Immature natural killer cell (primary cell): ENCODE measurements around the gene TRIM45. TPM values are rescaled to one million over a fixed set of nuclear protein-coding genes. Genes with fewer than 3 reads are reported as not detected.

ENCODE experiments used
- DNase-seq, 3 donors: peaks; one replicate each; pipeline ENCODE4 v3.0.0; 2022; ENCODE audit warnings: mixed read lengths in 1 of 3
- H3K27ac Mint-ChIP-seq, 6 donors: one replicate each; pipeline ENCODE4 v1.8.0; 2020; ENCODE audit warnings: mixed read lengths in 6 of 6, mild to moderate bottlenecking in 5 of 6, inconsistent platforms in 4 of 6, moderate library complexity in 3 of 6
- H3K27me3 Mint-ChIP-seq, 3 donors: one replicate each; pipeline ENCODE4 v1.8.0; 2020 to 2021; ENCODE audit warnings: low read depth in 3 of 3, mild to moderate bottlenecking in 3 of 3, mixed read lengths in 3 of 3, moderate library complexity in 3 of 3, inconsistent platforms in 1 of 3
- H3K36me3 Mint-ChIP-seq, 3 donors: one replicate each; pipeline ENCODE4 v1.8.0; 2020; ENCODE audit warnings: mixed read lengths in 3 of 3, inconsistent platforms in 2 of 3, mild to moderate bottlenecking in 2 of 3
- H3K4me1 Mint-ChIP-seq, 2 donors: one replicate each; pipeline ENCODE4 v1.8.0; 2020; ENCODE audit warnings: inconsistent platforms in 2 of 2, mild to moderate bottlenecking in 2 of 2, mixed read lengths in 2 of 2, moderate library complexity in 1 of 2
- H3K4me3 Mint-ChIP-seq, 5 donors: one replicate each; pipeline ENCODE4 v1.8.0; 2020; ENCODE audit warnings: mild to moderate bottlenecking in 5 of 5, mixed read lengths in 5 of 5, inconsistent platforms in 3 of 5, moderate library complexity in 3 of 5
- H3K9me3 Mint-ChIP-seq, 6 donors: one replicate each; pipeline ENCODE4 v1.8.0; 2020; ENCODE audit warnings: mild to moderate bottlenecking in 6 of 6, mixed read lengths in 6 of 6, inconsistent platforms in 4 of 6, moderate library complexity in 3 of 6
- polyA plus RNA-seq, 3 donors: library from polyadenylated mRNA; unstranded; fragments of 300-500 nt; fragmentation: Illumina TruSeq; gene quantifications; one replicate each; pipeline ENCODE4 v1.2.3, GENCODE V29; 2021

TRIM45 gene
- polyA plus RNA-seq, 3 donors from 2014 or later, result not detected

DNA sequence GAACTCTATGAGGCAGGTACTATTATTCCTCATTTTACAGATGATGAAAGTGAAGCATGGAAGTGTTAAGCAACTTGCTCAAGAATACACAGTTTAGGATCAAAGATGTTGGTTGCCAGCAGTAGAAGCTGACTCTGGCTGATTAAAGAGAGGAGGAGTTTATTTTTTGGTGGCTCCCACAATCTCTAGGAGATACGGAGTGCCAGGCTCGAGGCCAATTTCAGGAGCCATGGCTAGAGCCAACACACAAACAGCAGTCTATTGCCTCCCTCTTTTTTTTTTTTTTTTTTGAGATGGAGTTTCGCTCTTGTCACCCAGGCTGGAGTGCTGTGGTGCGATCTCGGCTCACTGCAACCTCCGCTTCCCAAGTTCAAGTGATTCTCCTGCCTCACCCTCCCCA is 41.8 kb downstream of the TRIM45 start:
- no peaks in the 10 kb centered on the region for H3K4me1 Mint-ChIP-seq
- no peak for DNase-seq
- peaks cover 26 to 60% (median 32%) of the 10 kb centered on the region in 3 donors for H3K36me3 Mint-ChIP-seq
- H3K27ac Mint-ChIP-seq, result no peak overlapping the region
- H3K4me3 Mint-ChIP-seq, result no peak overlapping the region
- peaks cover 0 to 2% (median 0%) of the 10 kb centered on the region in 3 donors for H3K27me3 Mint-ChIP-seq
- H3K9me3 Mint-ChIP-seq, result no peaks in the 10 kb centered on the region

DNA sequence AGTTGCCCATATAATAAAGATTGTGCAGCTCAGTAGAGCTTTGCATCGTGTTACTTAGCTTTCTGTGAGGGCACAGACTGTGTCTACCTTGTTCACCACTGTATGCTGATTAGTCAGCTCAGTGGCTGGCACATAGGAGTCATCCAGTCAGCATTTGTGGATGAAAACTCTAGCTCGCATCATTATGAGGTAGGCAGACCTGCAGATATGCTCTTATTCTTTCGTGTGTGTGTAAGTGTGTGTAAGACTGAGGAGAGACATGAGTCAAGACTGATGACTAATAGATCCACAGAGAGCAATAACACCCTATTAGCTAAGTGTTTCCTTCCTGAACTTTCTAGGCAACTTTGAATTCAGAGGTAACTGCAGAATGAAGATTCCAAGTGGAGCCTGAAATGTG is 44.3 kb downstream of the TRIM45 start:
- H3K27ac Mint-ChIP-seq, result no peak overlapping the region
- peaks cover 28 to 51% (median 29%) of the 10 kb centered on the region in 3 donors for H3K36me3 Mint-ChIP-seq
- DNase-seq, result no peak
- no peak overlapping the region for H3K4me3 Mint-ChIP-seq
- no peaks in the 10 kb centered on the region for H3K27me3 Mint-ChIP-seq
- H3K9me3 Mint-ChIP-seq, result no peaks in the 10 kb centered on the region
- H3K4me1 Mint-ChIP-seq, result no peaks in the 10 kb centered on the region

DNA sequence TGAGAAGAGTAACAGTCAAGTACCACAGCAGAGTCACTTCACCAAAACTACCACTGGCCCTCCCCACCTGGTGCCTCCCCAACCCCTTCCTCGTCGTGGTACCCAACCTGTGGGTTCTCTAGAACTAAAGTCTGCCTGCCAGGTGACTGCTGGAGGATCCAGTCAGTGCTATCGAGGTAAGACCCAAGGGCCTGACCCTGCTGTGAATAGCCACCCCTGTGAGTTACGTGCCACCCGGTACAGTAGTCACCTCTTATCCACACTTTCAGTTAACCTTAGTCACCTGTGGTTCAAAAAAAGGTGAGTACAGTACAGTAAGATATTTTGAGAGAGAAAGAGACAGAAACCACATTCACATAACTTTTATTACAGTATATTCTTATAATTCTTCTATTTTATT is 44.9 kb downstream of the TRIM45 start:
- H3K36me3 Mint-ChIP-seq, result peaks cover 27 to 47% (median 27%) of the 10 kb centered on the region in 3 donors

DNA sequence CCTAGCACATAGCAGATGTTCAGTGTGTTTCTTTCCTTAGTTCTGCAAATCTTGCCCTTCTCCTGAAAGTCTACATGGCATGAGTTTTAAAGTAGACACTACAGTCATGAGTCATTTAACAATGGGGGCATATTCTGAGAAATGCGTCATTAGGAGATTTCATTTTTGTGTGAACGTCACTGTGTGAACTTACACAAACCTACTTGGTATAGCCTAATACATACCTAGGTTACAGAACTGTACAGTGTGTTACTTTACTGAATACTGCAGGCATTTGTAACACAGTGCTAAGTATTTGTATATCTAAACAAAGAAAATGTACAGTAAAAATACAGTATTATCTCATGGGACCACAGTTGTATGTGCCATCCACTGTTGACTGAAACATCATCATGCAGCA is 51.4 kb downstream of the TRIM45 start:
- Mint-ChIP-seq H3K36me3 (peaks cover 5 to 12% (median 10%) of the 10 kb centered on the region in 3 donors), H3K4me1 (no peaks in the 10 kb centered on the region), H3K9me3 (no peaks in the 10 kb centered on the region), H3K4me3 (no peak overlapping the region), H3K27me3 (peaks cover 0 to 2% (median 0%) of the 10 kb centered on the region in 3 donors), H3K27ac (no peak overlapping the region)
- no peak for DNase-seq

More for the DNA sequence above, 44.9 kb downstream of the TRIM45 start:
- no peak for DNase-seq
- Mint-ChIP-seq H3K27ac (peak overlapping the region in 1 of 6 donors; percentile 38), H3K9me3 (no peaks in the 10 kb centered on the region), H3K4me3 (no peak overlapping the region), H3K27me3 (no peaks in the 10 kb centered on the region), H3K4me1 (no peaks in the 10 kb centered on the region)

DNA sequence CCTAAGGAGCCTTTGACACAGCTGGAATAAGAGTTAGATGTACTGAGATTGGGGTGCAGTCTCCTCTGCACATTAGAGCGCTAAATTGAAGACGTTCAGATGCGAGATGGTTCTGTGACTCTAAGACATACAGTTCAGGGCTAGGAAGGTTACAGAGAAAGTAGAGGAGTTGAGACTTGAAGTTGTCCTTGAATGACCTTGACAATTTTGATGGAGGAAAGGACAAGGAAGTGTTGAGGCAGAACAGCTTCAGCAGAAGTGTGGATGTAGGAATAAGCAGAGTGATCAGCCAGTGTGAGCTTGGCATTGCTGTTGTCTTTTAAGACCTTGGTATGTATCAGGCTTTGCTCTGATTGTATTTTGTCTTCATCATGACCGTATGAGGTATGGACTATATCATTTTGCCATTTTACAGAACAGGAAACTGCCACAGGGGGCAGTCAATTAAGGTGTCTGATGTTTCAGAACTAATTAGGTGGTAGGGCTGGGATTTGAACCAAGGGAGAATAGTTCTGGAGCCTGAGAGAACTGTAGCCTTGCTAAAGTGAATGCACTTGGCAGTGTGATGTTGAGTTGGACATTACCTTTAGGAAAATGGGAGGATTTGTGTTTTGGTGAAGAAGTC is 52.2 kb downstream of the TRIM45 start:
- H3K27ac Mint-ChIP-seq, result no peak overlapping the region
- no peak for DNase-seq
- H3K4me3 Mint-ChIP-seq, result no peak overlapping the region
- H3K27me3 Mint-ChIP-seq, result peaks cover 0 to 2% (median 0%) of the 10 kb centered on the region in 3 donors
- peaks cover 0 to 10% (median 5%) of the 10 kb centered on the region in 3 donors for H3K36me3 Mint-ChIP-seq
- H3K4me1 Mint-ChIP-seq, result no peaks in the 10 kb centered on the region
- H3K9me3 Mint-ChIP-seq, result no peaks in the 10 kb centered on the region

DNA sequence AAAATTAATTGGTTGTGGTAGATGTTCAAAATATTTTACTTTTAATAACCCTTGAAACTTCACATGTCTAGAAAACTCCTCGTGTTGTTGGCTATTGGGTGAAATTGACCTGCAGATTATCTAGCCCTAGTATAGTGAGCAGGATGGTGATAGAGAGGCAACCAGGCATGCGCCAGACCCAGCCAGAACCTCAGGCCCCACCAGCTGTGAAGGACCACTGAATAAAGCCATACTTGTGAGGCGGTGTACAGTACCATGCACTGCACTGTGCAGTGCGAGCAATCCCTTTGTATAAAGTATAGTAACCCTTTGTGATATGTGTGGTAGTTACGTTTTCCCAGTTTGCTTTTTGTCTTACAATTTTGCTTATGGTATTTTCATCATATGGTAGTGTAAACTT is 53.0 kb downstream of the TRIM45 start:
- H3K4me1 Mint-ChIP-seq, result no peaks in the 10 kb centered on the region
- DNase-seq, result no peak
- peak overlapping the region in 1 of 6 donors; percentile 21 for H3K27ac Mint-ChIP-seq
- peaks cover 0 to 2% (median 0%) of the 10 kb centered on the region in 3 donors for H3K27me3 Mint-ChIP-seq
- H3K4me3 Mint-ChIP-seq, result no peak overlapping the region
- H3K36me3 Mint-ChIP-seq, result peaks cover 0 to 10% (median 10%) of the 10 kb centered on the region in 3 donors
- no peaks in the 10 kb centered on the region for H3K9me3 Mint-ChIP-seq

DNA sequence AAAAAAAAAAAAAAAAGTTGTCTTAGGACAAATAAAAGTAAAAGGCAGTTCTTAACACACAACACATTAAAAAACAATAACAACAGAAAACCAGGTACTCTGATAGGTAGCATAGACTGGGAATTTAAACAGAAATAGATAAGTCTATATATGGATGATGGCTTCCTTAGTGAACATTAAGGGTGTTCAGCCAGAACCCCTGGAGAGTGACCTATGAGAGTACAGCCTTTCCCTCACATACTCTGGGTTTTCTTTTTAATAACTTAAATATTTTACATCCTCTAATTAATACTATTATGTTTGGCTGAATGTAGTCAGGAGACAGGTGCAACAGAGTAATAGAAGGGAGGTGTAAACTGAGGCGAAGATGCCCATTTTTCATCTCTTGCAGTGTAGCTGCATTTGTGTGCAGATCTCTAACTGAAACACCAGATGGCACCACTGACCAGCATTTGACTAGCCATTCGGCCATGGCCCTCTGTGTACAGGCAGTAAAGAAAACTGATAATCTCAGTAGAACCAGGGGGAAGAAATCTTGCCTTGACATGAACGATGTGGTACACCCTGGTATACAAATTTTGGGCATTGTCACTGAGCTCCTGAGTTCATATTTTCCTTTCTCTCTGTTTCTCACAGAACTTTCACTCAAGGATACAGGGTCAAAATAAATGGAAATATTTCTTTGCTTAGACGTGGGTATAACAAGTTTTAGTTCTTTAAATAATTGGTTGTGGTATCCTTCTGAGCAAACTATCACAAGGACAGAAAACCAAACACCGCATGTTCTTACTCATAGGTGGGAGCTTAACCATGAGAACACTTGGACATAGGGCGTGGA is 53.8 kb downstream of the TRIM45 start:
- H3K4me1 Mint-ChIP-seq, result no peaks in the 10 kb centered on the region
- no peaks in the 10 kb centered on the region for H3K9me3 Mint-ChIP-seq
- no peak overlapping the region for H3K27ac Mint-ChIP-seq
- H3K4me3 Mint-ChIP-seq, result no peak overlapping the region
- peaks cover 0 to 10% (median 10%) of the 10 kb centered on the region in 3 donors for H3K36me3 Mint-ChIP-seq
- DNase-seq, result peak in 2 of 3 donors; percentile 22 to 42
- peaks cover 0 to 2% (median 0%) of the 10 kb centered on the region in 3 donors for H3K27me3 Mint-ChIP-seq

DNA sequence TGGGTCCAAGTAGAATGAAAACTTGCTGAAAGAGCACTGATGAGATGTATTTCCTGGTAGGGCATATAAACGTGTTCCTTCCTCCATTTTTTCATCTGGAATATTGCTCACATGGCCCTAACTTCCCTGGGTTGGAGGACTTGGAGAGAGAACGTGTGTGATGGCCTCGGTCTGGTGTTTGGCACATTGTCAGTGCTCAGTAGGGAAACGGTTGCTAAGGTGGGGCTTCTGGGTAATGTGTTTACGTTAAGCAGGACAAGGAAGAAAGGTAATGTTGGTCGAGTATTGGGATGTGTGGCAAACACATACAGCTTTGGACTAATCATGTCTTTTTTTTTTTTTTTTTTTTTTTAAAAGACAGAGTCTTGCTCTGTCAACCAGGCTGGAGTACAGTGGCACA is 55.2 kb downstream of the TRIM45 start:
- H3K4me1 Mint-ChIP-seq, result peaks cover under 1 to 2% of the 10 kb centered on the region in 2 donors
- peaks cover 0 to 10% (median 10%) of the 10 kb centered on the region in 3 donors for H3K36me3 Mint-ChIP-seq
- H3K4me3 Mint-ChIP-seq, result no peak overlapping the region
- peaks cover 0 to 2% (median 0%) of the 10 kb centered on the region in 3 donors for H3K27me3 Mint-ChIP-seq
- H3K9me3 Mint-ChIP-seq, result no peaks in the 10 kb centered on the region
- no peak overlapping the region for H3K27ac Mint-ChIP-seq
- no peak for DNase-seq

DNA sequence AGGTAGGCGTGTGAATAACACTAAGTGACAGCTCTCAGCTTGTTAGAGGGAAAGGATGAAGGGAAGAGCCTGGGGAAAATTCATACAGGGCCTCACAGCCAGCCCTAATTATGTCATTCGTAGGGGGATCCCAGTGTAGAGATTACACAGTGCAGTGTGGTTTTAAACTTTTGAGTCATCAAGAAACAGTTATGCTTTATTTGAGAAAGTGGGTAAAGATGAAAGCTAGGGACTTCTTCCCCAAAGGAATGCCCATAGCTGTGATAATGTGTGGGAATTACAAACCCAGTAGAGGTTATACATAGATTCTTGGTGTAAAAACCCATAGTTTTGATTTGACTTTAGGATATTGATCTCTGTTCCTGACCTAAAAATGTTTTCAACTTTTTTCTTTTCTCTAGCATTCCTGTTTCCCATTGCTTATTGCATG is 59.5 kb downstream of the TRIM45 start:
- no peak for DNase-seq
- Mint-ChIP-seq H3K27me3 (peaks cover 0 to 3% (median 2%) of the 10 kb centered on the region in 3 donors), H3K9me3 (no peaks in the 10 kb centered on the region), H3K27ac (peak overlapping the region in 2 of 6 donors; percentile 22 to 37), H3K4me1 (peaks cover 17 to 23% of the 10 kb centered on the region in 2 donors), H3K36me3 (peaks cover 0 to 10% (median 10%) of the 10 kb centered on the region in 3 donors), H3K4me3 (no peak overlapping the region)

Other genes starting within 250 kb of the TRIM45 start
- gene PTGFRN, start 211.8 kb downstream of the TRIM45 start, polyA plus RNA-seq, result under 1 TPM in 1 of 3 donors, not detected in 2; 0.17 TPM
- 1 to 10 TPM in 2 of 3 donors, under 1 TPM in 1; 0.52 to 3.6 (median 1.4) TPM for gene CD101, start 120.0 kb downstream of the TRIM45 start, polyA plus RNA-seq
- 10 to 100 TPM in 1 of 3 donors, 1 to 10 TPM in 1, under 1 TPM in 1; 0.29 to 10.8 (median 2.8) TPM for gene TTF2, start 61.4 kb downstream of the TRIM45 start, polyA plus RNA-seq
- gene VTCN1, start 89.2 kb upstream of the TRIM45 start, polyA plus RNA-seq, result not detected
- 10 to 100 TPM; 21.9 to 29.2 (median 22.7) TPM for gene MAN1A2, start 245.7 kb upstream of the TRIM45 start, polyA plus RNA-seq